ENCODE results near the gene LRRTM4.

The LRRTM4 gene

GRCh38 chr2:76851000-76851399, 671.2 kb downstream of the LRRTM4 start:
- Histone ChIP-seq H3K36me3 (ENCODE audit: control insufficient read depth in 1 of 2, insufficient read depth in 2 of 2, low read length in 2 of 2) (no peaks in the 10 kb centered on the region), H3K9me3 (ENCODE audit: control insufficient read depth in 1 of 2, low read length in 2 of 2) (no peaks in the 10 kb centered on the region), H3K4me3 (ENCODE audit: low read depth in 1 of 2, low read length in 2 of 2) (no peak overlapping the region)

GRCh38 chr2:76849086-76849485, 673.1 kb downstream of the LRRTM4 start:
- no peaks in the 10 kb centered on the region for H3K27me3 ChIP-seq (ENCODE audit: low read depth, low read length)
- H3K9me3 ChIP-seq (ENCODE audit: control insufficient read depth in 1 of 2, low read length in 2 of 2) = no peaks in the 10 kb centered on the region
- H3K27ac ChIP-seq (ENCODE audit: low read length) = no peak overlapping the region
- no peak overlapping the region for H3K4me3 ChIP-seq (ENCODE audit: low read depth in 1 of 2, low read length in 2 of 2)
- no peaks in the 10 kb centered on the region for H3K36me3 ChIP-seq (ENCODE audit: control insufficient read depth in 1 of 2, insufficient read depth in 2 of 2, low read length in 2 of 2)
- H3K4me1 ChIP-seq (ENCODE audit: control insufficient read depth in 1 of 2, insufficient read depth in 2 of 2, low read length in 2 of 2) = no peaks in the 10 kb centered on the region

More at GRCh38 chr2:76851000-76851399, 671.2 kb downstream of the LRRTM4 start:
- Histone ChIP-seq H3K4me1 (ENCODE audit: control insufficient read depth in 1 of 2, insufficient read depth in 2 of 2, low read length in 2 of 2) (no peaks in the 10 kb centered on the region), H3K27ac (ENCODE audit: low read length) (no peak overlapping the region), H3K27me3 (ENCODE audit: low read depth, low read length) (no peaks in the 10 kb centered on the region)

DNA sequence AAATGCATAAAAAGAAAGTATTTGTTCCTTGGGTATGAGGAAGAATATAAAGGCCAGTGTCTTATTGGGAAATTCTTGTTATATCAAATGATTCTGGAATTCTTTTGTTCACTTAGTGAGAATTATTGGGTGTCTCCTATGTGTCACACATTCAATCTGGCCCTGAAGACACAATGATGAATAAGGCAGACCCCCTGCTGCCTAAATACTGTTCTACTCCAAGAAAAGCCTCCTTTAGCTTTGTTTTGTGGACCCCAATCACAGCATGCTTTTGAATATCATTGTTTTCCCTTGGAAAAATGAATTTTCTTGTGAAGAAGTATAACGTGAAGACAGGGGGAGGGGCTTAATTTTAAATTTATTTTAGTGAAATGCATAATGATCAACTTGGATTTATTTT, 682.4 kb downstream of the LRRTM4 start:
- Histone ChIP-seq H3K27ac (ENCODE audit: low read length) (no peak overlapping the region), H3K9me3 (ENCODE audit: control insufficient read depth in 1 of 2, low read length in 2 of 2) (no peaks in the 10 kb centered on the region), H3K4me1 (ENCODE audit: control insufficient read depth in 1 of 2, insufficient read depth in 2 of 2, low read length in 2 of 2) (no peaks in the 10 kb centered on the region), H3K4me3 (ENCODE audit: low read depth in 1 of 2, low read length in 2 of 2) (no peak overlapping the region), H3K27me3 (ENCODE audit: low read depth, low read length) (no peaks in the 10 kb centered on the region), H3K36me3 (ENCODE audit: control insufficient read depth in 1 of 2, insufficient read depth in 2 of 2, low read length in 2 of 2) (no peaks in the 10 kb centered on the region)

DNA sequence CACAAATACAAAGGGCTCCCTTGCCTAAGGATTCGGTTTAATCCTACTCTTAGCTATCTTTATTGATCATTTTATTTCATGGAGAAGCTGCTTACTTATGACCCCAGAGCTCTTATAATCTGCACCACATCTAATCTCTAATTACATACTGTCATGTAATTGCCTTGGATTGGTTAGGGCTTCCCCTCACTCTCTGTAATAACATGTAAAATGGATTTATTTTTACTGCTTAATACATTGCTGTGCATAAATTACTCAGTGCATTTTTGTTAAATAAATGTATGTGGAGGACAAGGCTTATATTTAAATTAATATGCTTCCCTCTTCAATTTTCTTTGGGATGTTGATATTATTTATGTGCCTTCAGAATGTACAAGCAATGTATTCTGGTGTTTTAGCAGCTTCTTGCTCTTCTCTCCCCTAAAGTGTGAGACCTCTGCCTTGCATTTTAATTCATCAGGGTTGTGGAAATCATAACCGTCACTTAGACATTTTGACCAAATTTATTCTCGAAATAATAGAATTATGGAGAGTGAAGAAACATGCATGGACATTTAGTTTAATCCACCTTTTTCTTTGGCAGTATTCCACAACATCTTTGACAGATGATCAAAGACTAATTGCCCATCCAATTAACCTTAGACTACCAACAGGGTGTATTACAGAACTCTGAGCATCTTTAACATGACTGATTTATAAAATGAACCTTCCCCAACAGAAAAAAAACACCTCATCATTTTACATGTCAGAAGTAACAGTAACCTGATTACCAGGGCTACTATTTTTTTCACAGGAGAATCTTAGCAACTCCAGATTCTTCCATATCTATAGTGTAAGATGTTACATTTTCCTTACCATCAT, 692.6 kb downstream of the LRRTM4 start:
- Histone ChIP-seq H3K27me3 (ENCODE audit: low read depth, low read length) (no peaks in the 10 kb centered on the region), H3K9me3 (ENCODE audit: control insufficient read depth in 1 of 2, low read length in 2 of 2) (no peaks in the 10 kb centered on the region), H3K4me1 (ENCODE audit: control insufficient read depth in 1 of 2, insufficient read depth in 2 of 2, low read length in 2 of 2) (no peaks in the 10 kb centered on the region), H3K36me3 (ENCODE audit: control insufficient read depth in 1 of 2, insufficient read depth in 2 of 2, low read length in 2 of 2) (no peaks in the 10 kb centered on the region), H3K27ac (ENCODE audit: low read length) (no peak overlapping the region), H3K4me3 (ENCODE audit: low read depth in 1 of 2, low read length in 2 of 2) (no peak overlapping the region)

DNA sequence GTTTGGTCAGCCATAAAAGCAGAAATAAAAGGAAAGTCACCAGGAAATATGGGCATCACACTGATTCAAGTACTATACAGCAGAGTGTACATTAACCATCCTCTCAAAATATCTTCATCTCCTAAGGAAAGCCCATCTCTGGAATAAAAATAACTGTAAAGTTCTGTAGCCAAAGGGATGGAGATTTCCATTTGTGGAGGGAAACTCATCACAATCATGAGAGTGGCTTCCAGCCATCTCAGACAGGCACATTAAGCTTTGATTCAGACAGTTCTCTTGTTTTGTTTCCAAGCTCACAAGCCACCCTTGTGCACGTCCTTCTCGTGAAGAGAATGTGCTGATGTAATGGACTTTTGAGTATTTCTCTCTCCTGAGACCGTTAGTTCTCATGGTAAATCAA, 695.5 kb downstream of the LRRTM4 start:
- H3K9me3 ChIP-seq (ENCODE audit: control insufficient read depth in 1 of 2, low read length in 2 of 2) = no peaks in the 10 kb centered on the region
- H3K4me3 ChIP-seq (ENCODE audit: low read depth in 1 of 2, low read length in 2 of 2) = no peak overlapping the region
- H3K27me3 ChIP-seq (ENCODE audit: low read depth, low read length) = no peaks in the 10 kb centered on the region
- H3K27ac ChIP-seq (ENCODE audit: low read length) = no peak overlapping the region
- no peaks in the 10 kb centered on the region for H3K36me3 ChIP-seq (ENCODE audit: control insufficient read depth in 1 of 2, insufficient read depth in 2 of 2, low read length in 2 of 2)
- H3K4me1 ChIP-seq (ENCODE audit: control insufficient read depth in 1 of 2, insufficient read depth in 2 of 2, low read length in 2 of 2) = no peaks in the 10 kb centered on the region

GRCh38 chr2:76825140-76825970, 696.8 kb downstream of the LRRTM4 start:
- Histone ChIP-seq H3K36me3 (ENCODE audit: control insufficient read depth in 1 of 2, insufficient read depth in 2 of 2, low read length in 2 of 2) (no peaks in the 10 kb centered on the region), H3K27ac (ENCODE audit: low read length) (no peak overlapping the region), H3K9me3 (ENCODE audit: control insufficient read depth in 1 of 2, low read length in 2 of 2) (no peaks in the 10 kb centered on the region), H3K27me3 (ENCODE audit: low read depth, low read length) (no peaks in the 10 kb centered on the region), H3K4me3 (ENCODE audit: low read depth in 1 of 2, low read length in 2 of 2) (no peak overlapping the region), H3K4me1 (ENCODE audit: control insufficient read depth in 1 of 2, insufficient read depth in 2 of 2, low read length in 2 of 2) (no peaks in the 10 kb centered on the region)

GRCh38 chr2:76821731-76822130, 700.4 kb downstream of the LRRTM4 start:
- no peaks in the 10 kb centered on the region for H3K36me3 ChIP-seq (ENCODE audit: control insufficient read depth in 1 of 2, insufficient read depth in 2 of 2, low read length in 2 of 2)
- no peaks in the 10 kb centered on the region for H3K9me3 ChIP-seq (ENCODE audit: control insufficient read depth in 1 of 2, low read length in 2 of 2)
- no peak overlapping the region for H3K27ac ChIP-seq (ENCODE audit: low read length)
- no peaks in the 10 kb centered on the region for H3K27me3 ChIP-seq (ENCODE audit: low read depth, low read length)
- H3K4me3 ChIP-seq (ENCODE audit: low read depth in 1 of 2, low read length in 2 of 2) = no peak overlapping the region
- H3K4me1 ChIP-seq (ENCODE audit: control insufficient read depth in 1 of 2, insufficient read depth in 2 of 2, low read length in 2 of 2) = no peaks in the 10 kb centered on the region

GRCh38 chr2:76813084-76813483, 709.1 kb downstream of the LRRTM4 start:
- Histone ChIP-seq H3K27ac (ENCODE audit: low read length) (no peak overlapping the region), H3K9me3 (ENCODE audit: control insufficient read depth in 1 of 2, low read length in 2 of 2) (no peaks in the 10 kb centered on the region), H3K4me3 (ENCODE audit: low read depth in 1 of 2, low read length in 2 of 2) (no peak overlapping the region), H3K4me1 (ENCODE audit: control insufficient read depth in 1 of 2, insufficient read depth in 2 of 2, low read length in 2 of 2) (no peaks in the 10 kb centered on the region), H3K36me3 (ENCODE audit: control insufficient read depth in 1 of 2, insufficient read depth in 2 of 2, low read length in 2 of 2) (no peaks in the 10 kb centered on the region), H3K27me3 (ENCODE audit: low read depth, low read length) (no peaks in the 10 kb centered on the region)

DNA sequence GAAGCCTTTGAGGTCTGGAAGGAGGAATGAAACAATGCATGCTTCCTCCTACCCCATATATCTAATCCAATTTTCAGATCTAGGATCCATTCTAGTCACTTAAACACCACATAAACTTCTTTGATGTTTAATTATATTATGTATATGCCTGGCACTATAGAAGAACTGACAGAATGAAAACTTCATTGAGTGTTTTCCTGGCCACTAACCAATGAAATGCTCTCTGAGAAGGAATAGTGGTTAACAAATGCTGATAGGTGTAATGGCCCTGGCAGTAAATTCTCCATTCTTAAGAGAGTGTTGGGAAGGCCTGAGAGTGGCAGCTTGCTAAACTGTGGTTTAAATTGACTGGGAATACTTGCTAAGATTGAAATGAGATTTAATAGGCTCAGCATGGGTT, 710.0 kb downstream of the LRRTM4 start:
- Histone ChIP-seq H3K4me3 (ENCODE audit: low read depth in 1 of 2, low read length in 2 of 2) (no peak overlapping the region), H3K9me3 (ENCODE audit: control insufficient read depth in 1 of 2, low read length in 2 of 2) (no peaks in the 10 kb centered on the region), H3K27me3 (ENCODE audit: low read depth, low read length) (no peaks in the 10 kb centered on the region), H3K4me1 (ENCODE audit: control insufficient read depth in 1 of 2, insufficient read depth in 2 of 2, low read length in 2 of 2) (no peaks in the 10 kb centered on the region), H3K36me3 (ENCODE audit: control insufficient read depth in 1 of 2, insufficient read depth in 2 of 2, low read length in 2 of 2) (no peaks in the 10 kb centered on the region), H3K27ac (ENCODE audit: low read length) (no peak overlapping the region)

- Histone ChIP-seq H3K36me3 (ENCODE audit: control insufficient read depth in 1 of 2, insufficient read depth in 2 of 2, low read length in 2 of 2) (no peaks in the 10 kb centered on the region), H3K27me3 (ENCODE audit: low read depth, low read length) (no peaks in the 10 kb centered on the region), H3K4me1 (ENCODE audit: control insufficient read depth in 1 of 2, insufficient read depth in 2 of 2, low read length in 2 of 2) (no peaks in the 10 kb centered on the region), H3K9me3 (ENCODE audit: control insufficient read depth in 1 of 2, low read length in 2 of 2) (no peaks in the 10 kb centered on the region), H3K27ac (ENCODE audit: low read length) (no peak overlapping the region), H3K4me3 (ENCODE audit: low read depth in 1 of 2, low read length in 2 of 2) (no peak overlapping the region)
Measured at GRCh38 chr2:76809136-76809535, 713.0 kb downstream of the LRRTM4 start.

DNA sequence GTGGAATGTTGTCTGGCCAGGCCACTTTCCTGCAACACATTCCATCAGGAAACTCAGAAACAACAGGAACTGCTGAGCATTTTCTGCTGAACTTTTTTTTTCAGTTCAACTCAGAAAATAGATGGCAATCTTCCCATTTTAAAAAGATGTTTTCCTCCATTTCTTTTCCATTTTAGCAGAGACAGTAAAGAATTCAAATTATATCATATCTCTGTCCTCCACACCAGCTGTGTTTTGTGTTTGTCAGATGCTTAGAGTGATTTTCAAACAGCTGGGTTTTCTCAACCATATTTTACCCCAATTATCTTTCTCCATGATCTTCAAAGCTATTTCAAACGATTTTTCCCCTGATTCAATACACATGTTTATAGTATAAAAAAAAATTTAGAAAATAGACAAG, 713.4 kb downstream of the LRRTM4 start:
- H3K9me3 ChIP-seq (ENCODE audit: control insufficient read depth in 1 of 2, low read length in 2 of 2) = no peaks in the 10 kb centered on the region
- H3K27me3 ChIP-seq (ENCODE audit: low read depth, low read length) = no peaks in the 10 kb centered on the region
- no peaks in the 10 kb centered on the region for H3K36me3 ChIP-seq (ENCODE audit: control insufficient read depth in 1 of 2, insufficient read depth in 2 of 2, low read length in 2 of 2)
- H3K4me3 ChIP-seq (ENCODE audit: low read depth in 1 of 2, low read length in 2 of 2) = no peak overlapping the region
- H3K4me1 ChIP-seq (ENCODE audit: control insufficient read depth in 1 of 2, insufficient read depth in 2 of 2, low read length in 2 of 2) = no peaks in the 10 kb centered on the region
- H3K27ac ChIP-seq (ENCODE audit: low read length) = no peak overlapping the region
